ENCODE results near the gene AMER2.
"Not testable (repeated sequence)": the region's sequence is repeated elsewhere in the genome, so short reads cannot be mapped to it uniquely, and the experiment has no call there.

AMER2 gene

GRCh38 chr13:25181597-25181996 is 9.5 kb upstream of the AMER2 start:
- no peak for DNase-seq (ENCODE audit: low read depth in 1 of 2, low spot score in 1 of 2)

- DNase-seq (ENCODE audit: low read depth in 1 of 2, low spot score in 1 of 2), result no peak
These were observed 8.9 kb upstream of the AMER2 start for GRCh38 chr13:25180775-25181537.

- DNase-seq (ENCODE audit: low read depth in 1 of 2, low spot score in 1 of 2), result no peak
These were observed 8.0 kb upstream of the AMER2 start for GRCh38 chr13:25179832-25180774.

- no peak for DNase-seq (ENCODE audit: low read depth in 1 of 2, low spot score in 1 of 2)
These were observed 6.9 kb upstream of the AMER2 start for GRCh38 chr13:25179011-25179410.

GRCh38 chr13:25178070-25178469 is 6.0 kb upstream of the AMER2 start:
- no peak for DNase-seq (ENCODE audit: low read depth in 1 of 2, low spot score in 1 of 2)

GRCh38 chr13:25177636-25178035 is 5.5 kb upstream of the AMER2 start:
- no peak for DNase-seq (ENCODE audit: low read depth in 1 of 2, low spot score in 1 of 2)

- DNase-seq (ENCODE audit: low read depth in 1 of 2, low spot score in 1 of 2), result no peak
These were observed 4.9 kb upstream of the AMER2 start for GRCh38 chr13:25177012-25177411.

GRCh38 chr13:25175431-25175830 is 3.3 kb upstream of the AMER2 start:
- no peak for DNase-seq (ENCODE audit: low read depth in 1 of 2, low spot score in 1 of 2)

GRCh38 chr13:25175026-25175425 is 2.9 kb upstream of the AMER2 start:
- DNase-seq (ENCODE audit: low read depth in 1 of 2, low spot score in 1 of 2), result no peak

GRCh38 chr13:25174304-25174703 is 2.2 kb upstream of the AMER2 start:
- no peak for DNase-seq (ENCODE audit: low read depth in 1 of 2, low spot score in 1 of 2)

- no peak for DNase-seq (ENCODE audit: low read depth in 1 of 2, low spot score in 1 of 2)
These were observed 179 bp upstream of the AMER2 start for GRCh38 chr13:25172303-25172630.

- DNase-seq (ENCODE audit: low read depth in 1 of 2, low spot score in 1 of 2), result no peak
These were observed 945 bp downstream of the AMER2 start for GRCh38 chr13:25171170-25171516.

GRCh38 chr13:25170554-25171111 is 1.5 kb downstream of the AMER2 start:
- DNase-seq (ENCODE audit: low read depth in 1 of 2, low spot score in 1 of 2), result no peak

- DNase-seq (ENCODE audit: low read depth in 1 of 2, low spot score in 1 of 2), result no peak
These were observed 2.0 kb downstream of the AMER2 start for GRCh38 chr13:25169951-25170553.

GRCh38 chr13:25169356-25169755 is 2.7 kb downstream of the AMER2 start:
- no peak for DNase-seq (ENCODE audit: low read depth in 1 of 2, low spot score in 1 of 2)

- DNase-seq (ENCODE audit: low read depth in 1 of 2, low spot score in 1 of 2), result no peak
These were observed 3.3 kb downstream of the AMER2 start for GRCh38 chr13:25168790-25169189.

GRCh38 chr13:25167382-25168174 is 4.5 kb downstream of the AMER2 start:
- no peak for DNase-seq (ENCODE audit: low read depth in 1 of 2, low spot score in 1 of 2)

- DNase-seq (ENCODE audit: low read depth in 1 of 2, low spot score in 1 of 2), result no peak
These were observed 5.8 kb downstream of the AMER2 start for GRCh38 chr13:25166306-25166705.

GRCh38 chr13:25165663-25166062 is 6.4 kb downstream of the AMER2 start:
- DNase-seq (ENCODE audit: low read depth in 1 of 2, low spot score in 1 of 2), result no peak

GRCh38 chr13:25165163-25165562 is 6.9 kb downstream of the AMER2 start:
- DNase-seq (ENCODE audit: low read depth in 1 of 2, low spot score in 1 of 2), result not testable (repeated sequence)

GRCh38 chr13:25157681-25158080 is 14.4 kb downstream of the AMER2 start:
- DNase-seq (ENCODE audit: low read depth in 1 of 2, low spot score in 1 of 2), result no peak
